ENCODE measurements around the gene PCNX2.
"Not testable (repeated sequence)": the region's sequence is repeated elsewhere in the genome, so short reads cannot be mapped to it uniquely, and the experiment has no call there.

PCNX2 gene

GRCh38 chr1:233097959-233098580 lies 197.5 kb downstream of the PCNX2 start:
- DNase-seq = no peak

GRCh38 chr1:233097546-233097945 lies 198.0 kb downstream of the PCNX2 start:
- DNase-seq = no peak

- DNase-seq = no peak
Measured at GRCh38 chr1:233094691-233095090, 200.8 kb downstream of the PCNX2 start.

GRCh38 chr1:233094269-233094668 lies 201.3 kb downstream of the PCNX2 start:
- no peak for DNase-seq

- no peak for DNase-seq
Measured at GRCh38 chr1:233090746-233091494, 204.6 kb downstream of the PCNX2 start.

- no peak for DNase-seq
Measured at GRCh38 chr1:233089251-233089650, 206.3 kb downstream of the PCNX2 start.

- DNase-seq = no peak
Measured at GRCh38 chr1:233088613-233089012, 206.9 kb downstream of the PCNX2 start.

GRCh38 chr1:233086961-233087881 lies 208.3 kb downstream of the PCNX2 start:
- DNase-seq = no peak

- DNase-seq = no peak
Measured at GRCh38 chr1:233085566-233085965, 210.0 kb downstream of the PCNX2 start.

GRCh38 chr1:233082778-233083550 lies 212.6 kb downstream of the PCNX2 start:
- DNase-seq = no peak

GRCh38 chr1:233081735-233082134 lies 213.8 kb downstream of the PCNX2 start:
- no peak for DNase-seq

GRCh38 chr1:233080827-233081226 lies 214.7 kb downstream of the PCNX2 start:
- DNase-seq = not testable (repeated sequence)

- no peak for DNase-seq
Measured at GRCh38 chr1:233080286-233080685, 215.2 kb downstream of the PCNX2 start.

GRCh38 chr1:233079574-233079973 lies 216.0 kb downstream of the PCNX2 start:
- no peak for DNase-seq

GRCh38 chr1:233078396-233078795 lies 217.1 kb downstream of the PCNX2 start:
- no peak for DNase-seq

GRCh38 chr1:233075915-233076295 lies 219.6 kb downstream of the PCNX2 start:
- DNase-seq = no peak

- DNase-seq = no peak
Measured at GRCh38 chr1:233066087-233066486, 229.4 kb downstream of the PCNX2 start.

GRCh38 chr1:233065685-233066084 lies 229.8 kb downstream of the PCNX2 start:
- no peak for DNase-seq

GRCh38 chr1:233064988-233065387 lies 230.5 kb downstream of the PCNX2 start:
- no peak for DNase-seq

- no peak for DNase-seq
Measured at GRCh38 chr1:233063462-233063861, 232.1 kb downstream of the PCNX2 start.

- no peak for DNase-seq
Measured at GRCh38 chr1:233061265-233061664, 234.3 kb downstream of the PCNX2 start.

- DNase-seq = no peak
Measured at GRCh38 chr1:233060461-233060994, 235.0 kb downstream of the PCNX2 start.
